Measurements from ENCODE around the gene BBS1.
A peak's percentile ranks its signal among the peaks of the same experiment; 100 is the strongest.

The BBS1 gene

GRCh38 chr11:66569076-66569475 is 58.6 kb downstream of the BBS1 start:
- Histone ChIP-seq H3K36me3 (ENCODE audit: control insufficient read depth in 2 of 2, insufficient read depth in 1 of 2, low read length in 2 of 2) (no peaks in the 10 kb centered on the region), H3K27ac (ENCODE audit: extremely low read depth, low read depth, low read length) (no peak overlapping the region), H3K4me3 (ENCODE audit: low read depth, low read length) (no peak overlapping the region), H3K9me3 (ENCODE audit: control insufficient read depth, insufficient read depth, low read depth, low read length) (no peaks in the 10 kb centered on the region), H3K4me1 (ENCODE audit: control insufficient read depth, insufficient read depth, low read length) (no peaks in the 10 kb centered on the region)
- POLR2A ChIA-PET = interaction anchor here (0.7 to 1.1 kb wide), 2 partner anchors 23 to 321 kb away, joined by 3 to 4 read pairs; partner anchors contain the start of gene ZDHHC24
- CTCF ChIA-PET = interaction anchor here (1.4 kb wide), 1 partner anchor 21 kb away, joined by 6 read pairs; no protein-coding TSS in a partner anchor
- TF ChIP-seq YY2 (tag by site-specific recombination; IDR thresholded peaks at IDR 0.05) (no peak), ZNF175 (tag by site-specific recombination; IDR thresholded peaks at IDR 0.05) (no peak), ZNF701 (tag by site-specific recombination; IDR thresholded peaks at IDR 0.05) (no peak), ZNF10 (tag by site-specific recombination; IDR thresholded peaks at IDR 0.05) (no peak), ZSCAN23 (tag by site-specific recombination; IDR thresholded peaks at IDR 0.05) (no peak)
- TF ChIP-seq, protein P1, sequence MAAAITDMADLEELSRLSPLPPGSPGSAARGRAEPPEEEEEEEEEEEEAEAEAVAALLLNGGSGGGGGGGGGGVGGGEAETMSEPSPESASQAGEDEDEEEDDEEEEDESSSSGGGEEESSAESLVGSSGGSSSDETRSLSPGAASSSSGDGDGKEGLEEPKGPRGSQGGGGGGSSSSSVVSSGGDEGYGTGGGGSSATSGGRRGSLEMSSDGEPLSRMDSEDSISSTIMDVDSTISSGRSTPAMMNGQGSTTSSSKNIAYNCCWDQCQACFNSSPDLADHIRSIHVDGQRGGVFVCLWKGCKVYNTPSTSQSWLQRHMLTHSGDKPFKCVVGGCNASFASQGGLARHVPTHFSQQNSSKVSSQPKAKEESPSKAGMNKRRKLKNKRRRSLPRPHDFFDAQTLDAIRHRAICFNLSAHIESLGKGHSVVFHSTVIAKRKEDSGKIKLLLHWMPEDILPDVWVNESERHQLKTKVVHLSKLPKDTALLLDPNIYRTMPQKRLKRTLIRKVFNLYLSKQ (tag by site-specific recombination; IDR thresholded peaks at IDR 0.05; ENCODE audit: borderline replicate concordance) = no peak

DNA sequence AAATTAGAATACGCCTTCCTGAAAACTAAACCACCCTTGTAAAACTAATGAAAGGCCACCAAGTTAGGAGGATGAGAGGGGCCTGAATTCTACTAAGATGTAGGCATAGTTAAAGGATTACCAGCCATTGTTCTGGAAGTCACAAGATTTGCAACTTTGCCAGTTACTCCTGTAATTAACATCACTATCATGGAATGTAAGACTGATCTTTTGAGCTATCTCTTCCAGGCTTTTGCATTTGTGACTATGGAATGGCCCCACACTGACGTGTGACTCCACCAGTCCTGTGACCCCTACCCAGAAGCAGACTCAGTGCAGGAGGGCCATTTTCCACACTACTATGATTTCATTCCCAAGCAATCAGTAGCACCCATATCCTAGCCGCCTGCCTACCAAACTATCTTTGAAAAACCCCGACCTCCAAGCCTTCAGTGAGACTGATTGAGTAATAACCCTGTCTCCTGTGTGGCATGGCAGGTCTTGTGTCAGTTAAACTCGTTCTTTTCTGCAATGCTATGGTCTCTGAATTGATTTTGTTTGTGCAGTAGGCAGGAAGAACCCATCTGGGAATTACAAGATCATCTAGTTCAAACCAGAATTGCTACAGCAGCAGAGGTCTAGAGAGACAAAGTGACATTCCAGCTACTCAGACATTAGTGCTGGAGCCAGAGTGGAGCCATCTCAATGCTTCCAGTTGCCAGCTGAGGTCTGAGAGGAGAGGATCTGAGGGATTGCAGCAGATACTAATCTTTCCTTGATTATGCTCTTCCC is 59.8 kb downstream of the BBS1 start:
- no peaks in the 10 kb centered on the region for H3K9me3 ChIP-seq (ENCODE audit: control insufficient read depth, insufficient read depth, low read depth, low read length)
- H3K4me3 ChIP-seq (ENCODE audit: low read depth, low read length) = no peak overlapping the region
- H3K4me1 ChIP-seq (ENCODE audit: control insufficient read depth, insufficient read depth, low read length) = no peaks in the 10 kb centered on the region
- ChIA-PET POLR2A (no interaction called here), CTCF (interaction anchor here (0.7 to 1.4 kb wide), 4 partner anchors 20 to 232 kb away, joined by 3 to 7 read pairs (median 5); no protein-coding TSS in a partner anchor)
- H3K27ac ChIP-seq (ENCODE audit: extremely low read depth, low read depth, low read length) = no peak overlapping the region
- TF ChIP-seq ZSCAN30 (tag by site-specific recombination; IDR thresholded peaks at IDR 0.05) (no peak), ZFP3 (tag by site-specific recombination; IDR thresholded peaks at IDR 0.05; ENCODE audit: low read depth) (no peak), ZNF510 (tag by site-specific recombination; IDR thresholded peaks at IDR 0.05; ENCODE audit: insufficient replicate concordance) (peak; percentile 60), ZBTB17 (tag by site-specific recombination; IDR thresholded peaks at IDR 0.05) (peak; percentile 49; the same call in 1 of the 2 replicates), ZNF10 (tag by site-specific recombination; IDR thresholded peaks at IDR 0.05) (no peak)
- TF ChIP-seq, protein P2, sequence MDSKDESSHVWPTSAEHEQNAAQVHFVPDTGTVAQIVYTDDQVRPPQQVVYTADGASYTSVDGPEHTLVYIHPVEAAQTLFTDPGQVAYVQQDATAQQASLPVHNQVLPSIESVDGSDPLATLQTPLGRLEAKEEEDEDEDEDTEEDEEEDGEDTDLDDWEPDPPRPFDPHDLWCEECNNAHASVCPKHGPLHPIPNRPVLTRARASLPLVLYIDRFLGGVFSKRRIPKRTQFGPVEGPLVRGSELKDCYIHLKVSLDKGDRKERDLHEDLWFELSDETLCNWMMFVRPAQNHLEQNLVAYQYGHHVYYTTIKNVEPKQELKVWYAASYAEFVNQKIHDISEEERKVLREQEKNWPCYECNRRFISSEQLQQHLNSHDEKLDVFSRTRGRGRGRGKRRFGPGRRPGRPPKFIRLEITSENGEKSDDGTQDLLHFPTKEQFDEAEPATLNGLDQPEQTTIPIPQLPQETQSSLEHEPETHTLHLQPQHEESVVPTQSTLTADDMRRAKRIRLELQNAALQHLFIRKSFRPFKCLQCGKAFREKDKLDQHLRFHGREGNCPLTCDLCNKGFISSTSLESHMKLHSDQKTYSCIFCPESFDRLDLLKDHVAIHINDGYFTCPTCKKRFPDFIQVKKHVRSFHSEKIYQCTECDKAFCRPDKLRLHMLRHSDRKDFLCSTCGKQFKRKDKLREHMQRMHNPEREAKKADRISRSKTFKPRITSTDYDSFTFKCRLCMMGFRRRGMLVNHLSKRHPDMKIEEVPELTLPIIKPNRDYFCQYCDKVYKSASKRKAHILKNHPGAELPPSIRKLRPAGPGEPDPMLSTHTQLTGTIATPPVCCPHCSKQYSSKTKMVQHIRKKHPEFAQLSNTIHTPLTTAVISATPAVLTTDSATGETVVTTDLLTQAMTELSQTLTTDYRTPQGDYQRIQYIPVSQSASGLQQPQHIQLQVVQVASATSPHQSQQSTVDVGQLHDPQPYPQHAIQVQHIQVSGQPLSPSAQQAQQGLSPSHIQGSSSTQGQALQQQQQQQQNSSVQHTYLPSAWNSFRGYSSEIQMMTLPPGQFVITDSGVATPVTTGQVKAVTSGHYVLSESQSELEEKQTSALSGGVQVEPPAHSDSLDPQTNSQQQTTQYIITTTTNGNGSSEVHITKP (tag by site-specific recombination; IDR thresholded peaks at IDR 0.05) = peak; percentile 47; the same call in 1 of the 2 replicates
- no peaks in the 10 kb centered on the region for H3K36me3 ChIP-seq (ENCODE audit: control insufficient read depth in 2 of 2, insufficient read depth in 1 of 2, low read length in 2 of 2)

DNA sequence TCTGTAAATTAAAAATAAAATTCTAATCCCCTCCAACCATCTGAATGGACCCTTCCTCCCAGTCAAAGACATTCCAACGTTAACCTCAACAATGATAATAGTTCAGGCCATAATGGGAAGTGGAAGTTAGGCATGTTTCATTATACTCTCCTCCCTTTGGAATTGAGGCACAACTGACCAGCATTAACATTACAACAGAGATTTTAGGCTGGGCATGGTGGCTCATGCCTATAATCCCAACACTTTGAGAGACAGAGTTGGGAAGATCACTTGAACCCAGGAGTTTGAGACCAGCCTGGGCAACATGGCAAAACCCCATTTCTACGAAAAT is 60.4 kb downstream of the BBS1 start:
- no peak overlapping the region for H3K27ac ChIP-seq (ENCODE audit: extremely low read depth, low read depth, low read length)
- ChIA-PET CTCF (no interaction called here), POLR2A (interaction anchor here (0.6 kb wide), 1 partner anchor 358 kb away, joined by 4 read pairs; no protein-coding TSS in a partner anchor)
- H3K9me3 ChIP-seq (ENCODE audit: control insufficient read depth, insufficient read depth, low read depth, low read length) = no peaks in the 10 kb centered on the region
- H3K4me1 ChIP-seq (ENCODE audit: control insufficient read depth, insufficient read depth, low read length) = no peaks in the 10 kb centered on the region
- H3K36me3 ChIP-seq (ENCODE audit: control insufficient read depth in 2 of 2, insufficient read depth in 1 of 2, low read length in 2 of 2) = no peaks in the 10 kb centered on the region
- H3K4me3 ChIP-seq (ENCODE audit: low read depth, low read length) = no peak overlapping the region
- no peak for TF ChIP-seq GLIS2 (tag by site-specific recombination; IDR thresholded peaks at IDR 0.05)
- no peak for TF ChIP-seq ZNF707 (tag by site-specific recombination; IDR thresholded peaks at IDR 0.05)
- no peak for TF ChIP-seq YY2 (tag by site-specific recombination; IDR thresholded peaks at IDR 0.05)
- TF ChIP-seq, protein P3, sequence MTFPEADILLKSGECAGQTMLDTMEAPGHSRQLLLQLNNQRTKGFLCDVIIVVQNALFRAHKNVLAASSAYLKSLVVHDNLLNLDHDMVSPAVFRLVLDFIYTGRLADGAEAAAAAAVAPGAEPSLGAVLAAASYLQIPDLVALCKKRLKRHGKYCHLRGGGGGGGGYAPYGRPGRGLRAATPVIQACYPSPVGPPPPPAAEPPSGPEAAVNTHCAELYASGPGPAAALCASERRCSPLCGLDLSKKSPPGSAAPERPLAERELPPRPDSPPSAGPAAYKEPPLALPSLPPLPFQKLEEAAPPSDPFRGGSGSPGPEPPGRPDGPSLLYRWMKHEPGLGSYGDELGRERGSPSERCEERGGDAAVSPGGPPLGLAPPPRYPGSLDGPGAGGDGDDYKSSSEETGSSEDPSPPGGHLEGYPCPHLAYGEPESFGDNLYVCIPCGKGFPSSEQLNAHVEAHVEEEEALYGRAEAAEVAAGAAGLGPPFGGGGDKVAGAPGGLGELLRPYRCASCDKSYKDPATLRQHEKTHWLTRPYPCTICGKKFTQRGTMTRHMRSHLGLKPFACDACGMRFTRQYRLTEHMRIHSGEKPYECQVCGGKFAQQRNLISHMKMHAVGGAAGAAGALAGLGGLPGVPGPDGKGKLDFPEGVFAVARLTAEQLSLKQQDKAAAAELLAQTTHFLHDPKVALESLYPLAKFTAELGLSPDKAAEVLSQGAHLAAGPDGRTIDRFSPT (tag by site-specific recombination; IDR thresholded peaks at IDR 0.05) = no peak
- TF ChIP-seq ZNF18 (tag by site-specific recombination; IDR thresholded peaks at IDR 0.05) = no peak
- TF ChIP-seq ZBTB1 (tag by site-specific recombination; IDR thresholded peaks at IDR 0.05) = no peak
- TF ChIP-seq MZF1 (tag by site-specific recombination; IDR thresholded peaks at IDR 0.05; ENCODE audit: borderline replicate concordance) = no peak
- no peak for TF ChIP-seq ZNF785 (tag by site-specific recombination; IDR thresholded peaks at IDR 0.05)

All from HEK293 (cell line).